IPS-NIHi11 (cell line): ENCODE measurements around the gene GRK5.
"Not testable (repeated sequence)": the region's sequence is repeated elsewhere in the genome, so short reads cannot be mapped to it uniquely, and the experiment has no call there.

Experiments
- DNase-seq: peaks from one replicate; pipeline ENCODE4 v3.0.0; 2012; ENCODE audit warnings: mixed read lengths, low spot score

GRK5 gene

DNA sequence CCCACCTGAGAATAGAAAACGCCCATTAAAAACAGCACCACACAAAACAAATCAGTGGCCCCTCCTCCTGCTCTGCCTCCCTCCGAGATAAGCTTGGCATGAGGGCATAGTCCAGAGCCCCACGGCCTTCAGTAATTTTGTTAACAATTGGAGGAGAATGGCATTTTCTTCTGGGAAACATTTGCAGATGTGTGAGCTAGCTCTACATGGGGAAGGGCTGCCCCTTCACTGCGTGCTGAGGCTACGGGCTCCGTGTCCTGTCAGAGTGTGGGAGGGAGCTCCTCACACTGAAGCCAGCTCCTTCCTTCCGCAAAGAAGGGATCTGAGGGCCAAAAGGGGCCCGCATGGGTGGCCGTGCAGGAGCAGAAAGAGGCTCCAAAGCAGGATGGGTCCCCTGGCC, 15.2 kb downstream of the GRK5 start:
- no peak for DNase-seq

DNA sequence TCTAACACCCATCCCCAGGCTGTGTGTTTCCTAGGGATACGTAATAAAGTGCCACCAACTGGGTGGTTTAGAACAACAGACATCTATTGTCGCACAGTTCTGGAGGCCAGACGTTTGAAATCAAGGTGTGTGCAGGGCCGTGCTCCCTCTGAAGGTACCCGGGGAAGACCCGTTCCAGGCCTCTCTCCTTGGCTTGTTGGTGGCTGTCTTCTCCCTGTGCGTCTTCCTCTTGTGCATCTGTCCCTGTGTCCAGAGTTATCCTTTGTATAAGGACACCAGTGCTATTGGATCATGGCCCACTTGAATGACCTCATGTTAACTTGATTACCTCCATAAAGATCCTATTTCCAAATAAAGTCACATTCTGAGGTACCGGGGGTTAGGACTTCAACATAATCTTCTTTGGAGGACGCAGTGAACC, 15.6 kb downstream of the GRK5 start:
- DNase-seq: no peak

DNA sequence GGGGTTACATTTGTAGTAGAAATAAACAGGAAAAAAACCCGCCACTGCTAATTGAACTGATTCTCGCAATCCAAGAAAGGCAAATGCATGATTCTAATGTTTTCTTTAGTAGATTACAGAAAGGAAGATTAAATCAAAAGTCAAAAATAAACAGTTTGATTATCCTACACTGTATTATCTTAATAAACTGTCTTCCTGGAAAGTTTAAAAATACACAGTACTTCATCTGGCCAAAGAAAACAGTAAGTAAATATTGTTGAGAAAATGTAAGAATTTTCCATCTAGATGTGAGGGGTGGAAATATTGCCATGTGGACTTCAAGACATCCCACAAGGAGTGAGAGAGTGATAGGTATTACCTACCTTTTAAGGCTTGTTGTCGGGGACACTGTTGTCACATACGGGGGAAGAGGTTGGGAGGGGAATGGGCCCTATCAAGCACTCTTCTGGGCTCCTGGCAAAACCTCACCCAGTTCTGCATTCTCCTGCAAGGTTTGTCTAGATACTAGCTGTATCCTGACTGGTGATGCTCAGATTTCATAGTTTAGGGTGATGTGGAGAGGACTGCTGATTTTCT, 17.8 kb downstream of the GRK5 start:
- DNase-seq: no peak

DNA sequence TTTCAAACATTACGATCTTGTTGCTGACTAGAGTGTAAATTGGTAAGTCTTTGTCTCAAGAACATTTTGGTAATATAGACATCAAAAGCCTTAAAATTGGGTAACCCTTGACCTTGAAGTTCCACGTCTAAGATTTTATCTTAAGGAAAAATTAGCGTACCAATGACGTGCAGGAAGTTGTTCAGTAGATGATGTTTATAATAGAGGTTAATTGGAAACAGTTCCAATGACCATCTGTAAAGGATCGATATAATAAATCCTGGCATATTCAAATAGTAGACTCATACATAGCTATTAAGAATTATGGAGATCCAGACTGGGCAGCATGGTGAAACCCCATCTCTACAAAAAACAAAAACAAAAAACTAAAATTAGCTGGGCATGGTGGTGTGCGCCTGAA, 20.5 kb downstream of the GRK5 start:
- DNase-seq: no peak

DNA sequence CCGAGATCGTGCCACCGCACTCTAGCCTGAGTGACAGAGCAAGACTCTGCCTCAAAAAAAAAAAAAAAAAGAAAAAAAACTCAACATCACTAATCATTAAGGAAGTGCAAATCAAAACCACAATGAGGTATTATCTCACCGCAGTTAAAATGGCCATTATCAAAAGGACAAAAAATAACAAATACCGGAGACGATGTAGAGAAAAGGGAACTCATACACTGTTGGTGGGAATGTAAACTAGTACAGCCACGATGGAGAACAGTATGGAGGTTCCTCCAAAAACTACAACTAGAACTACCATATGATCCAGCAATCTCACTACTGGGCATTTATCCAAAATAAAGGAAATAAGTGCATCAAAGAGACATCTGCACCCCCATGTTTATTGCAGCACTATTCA, 24.3 kb downstream of the GRK5 start:
- no peak for DNase-seq

DNA sequence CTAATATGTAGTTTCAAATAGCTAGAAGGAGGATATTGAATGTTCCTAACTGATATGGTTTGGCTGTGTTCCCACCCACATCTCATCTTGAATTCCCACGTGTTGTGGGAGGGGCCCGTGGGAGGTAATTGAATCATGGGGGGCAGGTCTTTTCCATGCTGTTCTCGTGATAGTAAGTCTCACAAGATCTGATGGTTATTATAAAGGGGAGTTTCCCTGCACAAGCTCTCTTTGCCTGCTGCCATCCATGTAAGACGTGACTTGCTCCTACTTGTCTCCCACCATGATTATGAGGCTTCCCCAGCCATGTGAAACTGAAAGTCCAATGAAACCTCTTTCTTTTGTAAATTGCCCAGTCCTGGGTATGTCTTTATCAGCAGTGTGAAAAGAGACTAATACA, 25.1 kb downstream of the GRK5 start:
- DNase-seq: not testable (repeated sequence)

DNA sequence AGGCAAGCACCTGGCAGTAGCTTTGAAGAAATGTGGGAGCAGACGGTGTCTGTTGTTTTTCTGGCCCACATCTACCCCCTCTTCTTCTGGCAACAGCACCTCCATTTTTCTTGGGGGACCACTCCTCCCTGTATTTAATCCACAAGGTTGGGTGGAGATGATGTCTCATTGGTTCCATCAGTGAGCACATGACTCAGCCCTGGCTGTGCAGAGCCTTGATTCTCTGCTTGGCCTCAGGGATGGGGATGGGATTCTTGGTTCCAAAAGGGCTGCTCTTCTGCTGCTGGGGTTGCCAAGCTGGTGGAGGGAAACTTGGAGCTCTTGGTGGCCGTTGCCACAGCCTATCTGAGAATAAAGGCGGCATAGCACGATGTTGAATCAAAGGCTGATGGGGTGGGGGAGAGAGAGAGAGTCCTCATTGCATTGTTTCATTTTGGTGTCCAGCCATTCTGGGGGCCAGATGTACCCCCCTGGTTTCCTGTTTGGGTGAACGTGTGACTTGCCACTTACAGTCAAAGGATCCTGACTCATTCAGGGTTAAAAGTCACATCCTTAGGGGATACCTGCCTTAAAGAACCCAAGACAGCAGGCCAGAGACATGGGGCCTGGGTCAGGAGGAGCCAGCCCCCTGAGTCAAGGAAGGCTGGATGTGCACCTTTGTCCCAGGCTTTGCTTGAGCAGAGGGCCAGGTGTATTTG, 25.9 kb downstream of the GRK5 start:
- no peak for DNase-seq

DNA sequence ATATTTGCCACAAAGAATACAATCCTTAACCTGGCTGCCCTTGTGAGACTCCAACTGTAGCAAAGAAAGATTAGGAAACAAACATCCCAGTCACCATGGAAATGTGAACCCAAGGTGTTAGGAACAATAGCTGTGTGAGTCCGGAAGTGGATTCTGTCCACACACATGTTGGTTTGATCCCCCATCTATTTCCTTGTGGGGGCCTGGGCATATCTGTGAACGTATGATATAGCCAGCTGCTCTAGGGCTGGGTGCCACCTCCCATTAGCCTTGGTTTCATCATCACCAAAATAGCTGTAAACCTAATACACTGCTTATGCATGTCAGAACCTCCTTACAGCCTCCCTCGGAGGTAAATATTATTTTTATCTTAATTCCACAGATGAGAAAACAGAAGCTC, 26.4 kb downstream of the GRK5 start:
- no peak for DNase-seq

DNA sequence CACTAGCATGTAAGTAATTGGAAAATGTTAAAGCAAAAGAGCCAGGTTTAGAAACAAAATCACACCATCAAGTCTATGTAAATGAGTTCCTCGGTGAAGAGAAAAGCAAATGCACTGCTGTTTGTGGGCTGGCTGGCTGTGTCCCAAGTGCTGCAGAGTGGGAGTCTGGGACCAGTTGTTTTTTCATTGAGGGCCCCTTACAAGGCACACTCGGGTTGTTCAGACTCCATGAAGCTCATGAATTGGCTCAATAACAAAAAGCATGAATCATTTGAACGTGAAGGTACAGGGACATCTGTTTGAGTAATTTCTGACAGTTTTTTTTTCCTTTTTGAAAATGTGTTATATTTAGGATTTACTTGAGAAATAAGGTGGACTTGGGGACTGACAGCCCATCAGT, 28.0 kb downstream of the GRK5 start:
- DNase-seq: no peak

DNA sequence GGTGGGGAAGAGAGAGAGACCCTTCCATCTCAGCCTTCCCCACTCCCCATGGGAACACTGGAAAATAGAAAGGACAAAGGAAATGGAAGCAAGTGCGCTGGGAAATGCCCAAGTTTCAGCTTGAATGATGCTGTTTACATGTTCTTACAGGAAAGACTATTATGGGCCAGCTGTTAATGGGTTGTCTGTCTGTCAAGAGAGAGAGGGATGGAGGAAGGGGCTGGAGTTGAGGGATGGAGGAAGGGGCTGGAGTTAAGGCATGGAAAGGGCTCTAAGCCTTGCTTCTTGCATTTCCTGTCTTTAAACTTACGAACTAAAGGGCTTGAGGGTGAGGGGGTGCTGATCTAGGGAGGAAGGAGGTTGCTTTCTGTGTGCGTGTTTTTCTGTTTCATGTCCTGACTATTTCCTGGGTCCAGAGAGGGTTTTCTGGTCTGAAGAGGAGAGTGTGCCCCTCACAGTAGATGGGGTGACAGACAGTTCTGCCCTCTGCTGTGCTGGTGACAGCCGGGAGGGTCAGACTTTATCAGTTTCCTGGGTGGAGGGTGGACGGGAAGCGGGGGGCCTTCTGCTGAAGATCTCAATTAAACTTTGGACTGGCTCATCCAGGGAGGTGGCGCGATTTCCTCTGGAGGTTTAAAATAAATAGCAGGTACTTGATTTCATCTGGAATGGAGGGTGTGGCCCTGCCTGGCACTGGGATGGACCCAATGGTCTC, 30.5 kb downstream of the GRK5 start:
- no peak for DNase-seq

DNA sequence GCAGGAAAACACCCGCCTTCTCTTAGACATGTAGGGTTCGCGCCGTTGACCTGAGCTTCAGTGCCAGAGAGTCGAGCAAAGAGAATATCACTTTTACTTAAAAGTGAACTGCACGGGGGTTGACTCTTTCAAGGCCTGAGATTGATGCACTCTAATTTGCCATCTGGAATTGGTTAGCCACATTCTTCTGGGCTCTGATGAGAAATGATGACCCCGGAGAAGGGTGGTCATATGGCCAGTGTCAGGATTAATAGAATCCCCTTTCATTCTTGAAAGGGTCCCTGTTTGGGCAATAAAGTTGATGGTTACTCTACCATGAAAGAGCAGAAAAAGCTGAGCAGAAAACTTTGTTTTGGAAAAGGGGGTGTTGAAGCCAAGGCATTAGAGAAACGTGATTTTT, 31.2 kb downstream of the GRK5 start:
- no peak for DNase-seq

DNA sequence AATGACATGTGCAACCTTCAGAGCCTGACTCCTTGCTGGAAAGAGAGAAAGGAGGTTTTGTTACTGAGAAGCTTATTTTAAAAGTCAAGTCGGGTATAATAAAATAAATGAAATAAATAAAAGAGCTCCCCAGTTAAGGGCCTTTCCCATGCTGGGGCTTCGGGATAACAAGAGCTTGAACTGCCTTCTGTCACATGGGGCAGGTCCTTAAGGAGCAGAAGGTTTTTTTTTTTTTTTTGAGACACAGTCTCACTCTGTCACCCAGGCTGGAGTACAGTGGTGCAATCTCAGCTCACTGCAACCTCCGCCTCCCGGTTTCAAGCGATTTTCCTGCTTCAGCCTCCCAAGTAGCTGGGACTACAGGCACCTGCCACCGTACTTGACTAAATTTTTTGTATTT, 31.6 kb downstream of the GRK5 start:
- DNase-seq: not testable (repeated sequence)

DNA sequence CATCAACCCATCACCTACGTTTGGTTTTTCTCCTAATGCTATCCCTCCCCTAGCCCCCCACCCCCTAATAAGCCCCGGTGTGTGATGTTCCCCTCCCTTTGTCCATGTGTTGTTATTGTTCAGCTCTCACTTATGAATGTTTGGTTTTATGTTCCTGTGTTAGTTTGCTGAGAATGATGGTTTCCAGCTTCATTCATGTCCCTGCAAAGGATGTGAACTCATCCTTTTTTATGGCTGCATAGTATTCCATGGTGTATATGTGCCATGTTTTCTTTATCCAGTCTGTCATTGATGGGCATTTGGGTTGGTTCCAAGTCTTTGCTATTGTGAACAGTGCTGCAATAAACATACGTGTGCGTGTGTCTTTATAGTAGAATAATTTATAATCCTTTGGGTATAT, 32.3 kb downstream of the GRK5 start:
- DNase-seq: not testable (repeated sequence)

DNA sequence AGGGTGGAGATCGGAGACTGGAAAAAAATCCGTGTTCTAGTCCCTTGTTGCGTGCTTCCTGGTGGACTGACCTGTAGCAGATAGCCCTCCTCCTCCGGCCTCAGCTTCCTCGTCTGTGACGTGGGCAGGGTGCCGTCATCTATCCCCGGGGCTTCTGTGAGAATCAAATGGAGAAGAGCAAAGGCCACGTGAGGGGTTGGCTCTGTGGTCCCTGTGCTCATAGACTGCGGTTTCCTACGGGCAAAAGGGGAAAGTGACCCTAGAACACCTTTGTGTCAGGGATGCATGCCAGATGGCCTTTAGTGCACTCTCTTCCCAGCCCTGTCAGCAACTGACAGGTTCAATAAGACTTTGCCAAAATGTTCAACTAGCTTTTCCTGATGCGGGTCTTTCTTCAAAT, 33.7 kb downstream of the GRK5 start:
- DNase-seq: no peak

DNA sequence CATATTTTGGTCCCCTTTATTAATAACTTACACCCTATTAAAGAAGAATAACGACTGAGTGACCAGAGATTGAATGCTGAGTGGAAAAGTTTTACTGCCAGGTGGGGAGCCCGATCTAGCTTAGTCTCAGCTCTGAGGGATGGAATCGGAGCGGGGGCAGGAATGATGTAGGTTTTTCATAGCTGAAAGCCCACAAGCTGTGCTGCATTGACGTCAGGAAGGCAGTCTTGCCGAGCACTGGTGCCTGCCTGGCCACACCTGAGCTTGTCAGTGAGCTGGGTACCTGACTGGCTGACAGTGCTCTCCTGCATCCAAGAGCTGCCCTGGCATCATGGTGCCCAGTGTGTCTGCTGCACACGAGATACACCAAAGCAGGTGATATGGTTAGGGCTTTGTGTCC, 34.8 kb downstream of the GRK5 start:
- DNase-seq: no peak

DNA sequence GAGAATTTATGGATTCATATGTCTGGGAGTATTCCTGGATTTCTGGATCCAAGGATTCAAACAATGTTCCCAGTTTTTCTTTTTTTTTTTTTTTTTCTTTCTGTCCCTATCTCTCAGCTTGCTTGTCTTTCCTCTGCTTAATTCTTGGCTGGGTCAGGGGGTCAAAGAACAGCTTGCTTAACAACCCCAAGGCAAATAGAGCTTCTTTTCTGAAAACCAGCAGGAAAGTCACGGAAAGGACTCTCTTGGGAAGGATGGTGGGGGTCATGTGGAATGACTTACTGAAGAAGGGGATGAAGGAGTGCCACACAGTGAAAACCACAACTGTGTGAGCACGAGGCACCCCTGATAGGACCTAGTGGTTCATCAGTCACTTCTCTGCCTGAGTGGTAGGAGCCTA, 36.1 kb downstream of the GRK5 start:
- no peak for DNase-seq

DNA sequence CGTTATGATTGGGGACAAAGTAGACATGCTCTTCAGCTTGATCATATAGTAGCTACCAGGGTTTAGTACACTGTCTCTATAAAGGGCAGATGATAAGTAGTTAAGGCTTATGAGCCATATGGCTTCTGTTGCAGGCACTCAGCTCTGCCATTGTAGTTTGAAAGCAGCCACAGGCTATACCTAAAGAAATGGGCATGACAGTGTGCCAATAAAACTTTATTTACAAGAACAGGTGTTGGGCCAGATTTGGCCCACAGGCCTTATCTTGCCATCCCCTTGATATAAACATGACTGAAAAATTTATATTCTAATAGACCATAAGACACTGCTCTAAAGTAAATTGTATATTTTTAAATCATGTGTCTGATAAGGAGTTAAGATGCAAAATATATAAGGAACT, 36.6 kb downstream of the GRK5 start:
- no peak for DNase-seq

DNA sequence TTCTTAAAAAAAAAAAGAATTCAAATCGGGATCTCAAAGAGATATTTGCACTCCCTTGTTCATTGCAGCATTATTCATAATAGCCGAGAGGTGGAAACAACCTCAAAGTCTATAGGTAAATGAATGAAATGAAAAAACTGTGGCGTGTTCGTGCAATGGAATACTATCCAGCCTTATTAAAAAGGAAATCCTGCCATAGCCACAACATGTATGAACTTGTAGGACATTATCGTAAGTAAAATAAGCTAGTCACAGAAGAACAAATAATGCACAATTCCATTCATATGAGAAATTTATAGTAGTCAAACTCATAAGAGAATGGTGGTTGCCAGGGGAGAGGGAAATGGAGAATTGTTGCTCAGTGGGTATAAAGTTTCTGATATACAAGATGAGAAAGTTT, 37.9 kb downstream of the GRK5 start:
- no peak for DNase-seq

DNA sequence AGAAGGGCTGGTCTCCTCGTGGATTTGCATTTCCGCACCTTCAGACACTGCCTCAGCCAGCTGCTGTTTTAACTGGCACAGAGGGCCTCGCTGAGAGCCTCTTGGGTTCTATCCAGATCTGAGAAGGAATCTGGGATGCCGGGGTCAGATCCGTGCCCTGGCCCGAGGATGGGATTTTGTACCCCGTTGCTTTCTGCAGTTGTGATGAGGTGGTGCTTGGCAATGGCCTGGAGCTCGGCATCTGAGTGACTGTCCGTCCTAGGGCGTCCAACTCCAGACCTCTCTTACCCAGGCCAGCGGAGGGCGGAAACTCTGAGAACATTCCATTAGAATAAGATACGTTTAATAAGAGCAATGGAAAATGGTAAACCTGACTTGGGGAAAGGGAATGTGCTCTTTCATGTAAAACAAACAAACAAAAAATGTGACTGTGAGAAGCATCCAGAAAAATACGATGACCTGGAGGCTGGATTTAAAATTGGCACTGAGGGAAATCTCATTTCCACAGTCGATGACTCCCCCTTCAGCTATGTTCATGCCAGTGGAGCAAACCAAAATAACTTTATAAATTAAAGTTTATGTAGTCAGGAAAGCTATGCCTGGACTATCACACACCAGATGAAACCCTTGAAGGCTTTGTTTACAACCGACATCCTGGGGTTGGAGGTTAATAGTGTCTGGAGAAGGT, 39.6 kb downstream of the GRK5 start:
- no peak for DNase-seq

DNA sequence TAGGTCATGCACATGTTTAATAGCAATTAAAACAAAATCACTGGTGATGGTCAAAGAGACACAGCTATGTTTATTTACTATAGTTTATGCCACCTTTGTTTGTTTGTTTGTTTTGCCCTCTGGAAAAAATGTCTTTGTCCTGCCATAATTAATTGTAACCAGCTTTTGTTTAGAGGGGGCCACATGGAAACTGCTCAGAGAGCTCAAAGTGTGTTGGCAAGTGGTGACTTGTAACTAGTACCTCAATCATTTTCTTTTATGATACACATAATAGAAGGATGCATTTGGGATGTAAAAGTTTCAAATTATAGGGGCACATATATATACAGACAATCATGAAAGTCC, 40.2 kb downstream of the GRK5 start:
- DNase-seq: no peak

DNA sequence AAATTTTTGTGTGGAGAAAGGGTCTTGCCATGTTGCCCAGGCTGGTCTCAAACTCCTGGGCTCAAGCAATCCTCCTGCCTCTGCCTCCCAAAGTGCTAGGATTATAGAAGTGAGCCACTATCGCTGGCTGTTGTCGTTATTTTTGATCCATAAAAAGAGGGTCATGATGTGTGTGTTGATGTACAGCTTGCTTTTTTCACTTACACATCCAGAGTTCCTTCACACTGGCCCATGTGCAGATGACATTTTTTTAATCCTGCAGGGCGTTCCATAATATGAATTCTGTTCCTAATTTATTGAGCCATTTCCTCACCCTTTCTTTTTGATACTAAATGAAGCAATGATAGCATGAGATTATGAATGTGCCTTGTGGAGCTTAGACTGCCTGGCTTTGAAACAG, 40.8 kb downstream of the GRK5 start:
- no peak for DNase-seq

DNA sequence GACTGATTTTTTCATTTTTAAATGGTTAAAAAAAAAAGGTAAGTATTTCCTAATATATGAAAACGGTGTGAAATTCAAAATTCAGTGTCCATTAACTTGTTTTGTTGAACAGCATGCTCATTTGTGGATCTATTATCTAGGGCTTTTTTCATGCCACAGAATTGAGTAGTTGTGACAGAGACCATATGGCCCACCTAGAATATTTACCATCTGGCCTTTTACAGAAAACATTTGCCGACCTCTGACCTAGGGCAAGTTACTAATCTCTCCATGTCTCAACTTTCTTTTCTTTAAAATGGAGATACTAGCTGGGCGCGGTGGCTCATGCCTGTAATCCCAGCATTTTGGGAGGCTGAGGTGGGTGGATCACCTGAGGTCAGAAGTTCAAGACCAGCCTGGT, 41.3 kb downstream of the GRK5 start:
- DNase-seq: no peak

DNA sequence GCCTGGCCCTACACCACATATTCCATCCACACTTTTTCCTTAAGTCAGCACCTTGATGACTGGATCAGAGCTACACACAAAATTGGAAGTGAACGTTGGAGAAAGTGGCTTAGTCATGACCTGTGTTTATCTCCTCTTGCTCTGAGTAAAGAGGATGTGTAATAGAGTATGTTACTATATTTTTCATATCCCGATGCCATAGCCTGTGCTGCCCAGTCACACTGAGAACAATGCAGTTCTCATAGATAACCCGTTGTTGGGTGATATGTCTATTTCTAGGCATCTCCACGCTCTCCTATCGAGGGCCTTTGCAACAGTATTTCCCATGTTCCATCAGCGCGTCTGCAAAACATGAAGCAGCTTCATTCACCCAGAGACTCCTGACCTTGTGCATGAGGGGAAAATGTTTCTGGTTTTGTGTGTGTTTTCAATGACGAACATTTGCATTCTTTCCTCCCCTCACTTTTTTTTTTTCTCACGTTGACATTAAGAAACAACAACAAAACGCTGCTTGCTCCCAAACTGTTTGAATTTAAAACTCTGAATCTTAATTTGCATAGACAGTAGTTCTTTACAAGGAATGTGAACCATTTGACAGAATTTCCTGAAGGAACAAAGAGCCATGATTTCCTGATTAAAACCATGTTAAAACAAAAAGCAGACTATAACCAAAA, 43.4 kb downstream of the GRK5 start:
- no peak for DNase-seq
